HG02938 (cell line): Measurements from ENCODE around the gene RNF130.
"Not testable (repeated sequence)": the region's sequence is repeated elsewhere in the genome, so short reads cannot be mapped to it uniquely, and the experiment has no call there.

Source experiments
- ATAC-seq: cut with Tn5 transposase; IDR thresholded peaks from one replicate; pipeline ENCODE4 v1.9.1; 2021; ENCODE audit warnings: mild to moderate bottlenecking, moderate library complexity; ENCODE audit not compliant: unreplicated experiment

RNF130 gene

GRCh38 chr5:180103487-180104167 lies 32.1 kb upstream of the RNF130 start:
- ATAC-seq = no peak

GRCh38 chr5:180102636-180103035 lies 31.1 kb upstream of the RNF130 start:
- ATAC-seq = no peak

- ATAC-seq = no peak
Measured at GRCh38 chr5:180101451-180102105, 30.0 kb upstream of the RNF130 start.

- ATAC-seq = no peak
Measured at GRCh38 chr5:180100621-180101450, 29.3 kb upstream of the RNF130 start.

- ATAC-seq = no peak
Measured at GRCh38 chr5:180099733-180100611, 28.4 kb upstream of the RNF130 start.

GRCh38 chr5:180098991-180099732 lies 27.6 kb upstream of the RNF130 start:
- no peak for ATAC-seq

GRCh38 chr5:180098526-180098925 lies 27.0 kb upstream of the RNF130 start:
- ATAC-seq = no peak

GRCh38 chr5:180097926-180098325 lies 26.4 kb upstream of the RNF130 start:
- no peak for ATAC-seq

- no peak for ATAC-seq
Measured at GRCh38 chr5:180097163-180097894, 25.8 kb upstream of the RNF130 start.

- ATAC-seq = no peak
Measured at GRCh38 chr5:180096616-180097015, 25.1 kb upstream of the RNF130 start.

GRCh38 chr5:180095545-180095944 lies 24.0 kb upstream of the RNF130 start:
- ATAC-seq = no peak

GRCh38 chr5:180093651-180094382 lies 22.3 kb upstream of the RNF130 start:
- ATAC-seq = no peak

GRCh38 chr5:180093241-180093640 lies 21.7 kb upstream of the RNF130 start:
- no peak for ATAC-seq

- ATAC-seq = no peak
Measured at GRCh38 chr5:180090769-180091546, 19.4 kb upstream of the RNF130 start.

GRCh38 chr5:180090098-180090768 lies 18.7 kb upstream of the RNF130 start:
- no peak for ATAC-seq

GRCh38 chr5:180089628-180090027 lies 18.1 kb upstream of the RNF130 start:
- not testable (repeated sequence) for ATAC-seq

GRCh38 chr5:180088561-180088960 lies 17.0 kb upstream of the RNF130 start:
- ATAC-seq = no peak
